Neural cell (in vitro differentiated cells): ENCODE measurements around the gene CCDC83. TPM values are rescaled to one million over a fixed set of nuclear protein-coding genes. Genes with fewer than 3 reads are reported as not detected.

Source experiments
- H2AFZ ChIP-seq: fragments of 200-600, 300-800 bp; sonication (generic), shearing (Covaris generic); 2 replicates; pipeline ENCODE4 v1.6.0; 2014; ENCODE audit warnings: low read depth, mild to moderate bottlenecking, antibody characterized with exemption, low read length, moderate library complexity
- H3F3A ChIP-seq: fragments of 200-600 bp; shearing (Covaris generic); 2 replicates; pipeline ENCODE4 v1.6.1; 2016; ENCODE audit warnings: mild to moderate bottlenecking, moderate library complexity, mixed read lengths, antibody characterized with exemption, low read length; ENCODE audit not compliant: insufficient read depth, poor library complexity, severe bottlenecking
- H3K27ac ChIP-seq: fragments of 200-600, 300-800 bp; sonication (generic), shearing (Covaris generic); 2 replicates; pipeline ENCODE4 v1.5.1; 2014; ENCODE audit warnings: mild to moderate bottlenecking, low read length, moderate library complexity
- H3K27me3 ChIP-seq: fragments of 300-800, 200-600 bp; sonication (generic), shearing (Covaris generic); 2 replicates; pipeline ENCODE4 v1.6.0; 2014; ENCODE audit warnings: mild to moderate bottlenecking, low read depth, low read length, moderate library complexity; ENCODE audit not compliant: insufficient read depth
- H3K36me3 ChIP-seq: fragments of 300-800, 200-600 bp; sonication (generic), shearing (Covaris generic); 2 replicates; pipeline ENCODE4 v1.5.1; 2014; ENCODE audit warnings: mild to moderate bottlenecking, antibody characterized with exemption, low read length, moderate library complexity; ENCODE audit not compliant: insufficient read depth
- H3K4me2 ChIP-seq: fragments of 300-800, 200-600 bp; sonication (generic), shearing (Covaris generic); 2 replicates; pipeline ENCODE4 v1.6.0; 2014; ENCODE audit warnings: mild to moderate bottlenecking, low read length
- H3K4me3 ChIP-seq: fragments of 300-800, 200-600 bp; sonication (generic), shearing (Covaris generic); 2 replicates; pipeline ENCODE4 v1.5.1; 2014; ENCODE audit warnings: mild to moderate bottlenecking, low read length, moderate library complexity
- H3K79me2 ChIP-seq: fragments of 200-600 bp; shearing (Covaris generic); replicated peaks from 2 replicates; pipeline ENCODE4 v1.6.0; 2014; ENCODE audit warnings: mild to moderate bottlenecking, low read length, moderate library complexity; ENCODE audit not compliant: insufficient read depth
- H3K9ac ChIP-seq: fragments of 300-800, 200-600 bp; sonication (generic), shearing (Covaris generic); 2 replicates; pipeline ENCODE4 v1.6.1; 2016; ENCODE audit warnings: mild to moderate bottlenecking, low read length, mixed read lengths
- H3K9me2 ChIP-seq: fragments of 200-600 bp; shearing (Covaris generic); 2 replicates; pipeline ENCODE4 v1.6.1; 2016; ENCODE audit warnings: mild to moderate bottlenecking, low read length, mixed read lengths; ENCODE audit not compliant: insufficient read depth
- H3K9me3 ChIP-seq: fragments of 200-600, 300-800 bp; sonication (generic), shearing (Covaris generic); 2 replicates; pipeline ENCODE4 v1.6.1; 2016; ENCODE audit warnings: mild to moderate bottlenecking, mixed run types, low read length, moderate library complexity, mixed read lengths
- H4K20me1 ChIP-seq: fragments of 200-600 bp; shearing (Covaris generic); 2 replicates; pipeline ENCODE4 v1.6.1; 2016; ENCODE audit warnings: mild to moderate bottlenecking, mixed run types; ENCODE audit not compliant: insufficient read depth
- CTCF ChIP-seq: fragments of 450-650 bp; IDR thresholded peaks from 2 replicates; pipeline ENCODE4 v1.5.1; 2014; ENCODE audit warnings: antibody characterized with exemption, mild to moderate bottlenecking, moderate library complexity; ENCODE audit not compliant: poor library complexity, severe bottlenecking
- EP300 ChIP-seq: fragments of 450-650 bp; conservative IDR thresholded peaks from 2 replicates; pipeline ENCODE4 v1.6.1; 2014; ENCODE audit warnings: antibody characterized with exemption, mild to moderate bottlenecking, moderate library complexity; ENCODE audit not compliant: poor library complexity, severe bottlenecking
- EZH2 ChIP-seq: fragments of 200-600, 300-800 bp; shearing (Covaris generic), sonication (generic); IDR thresholded peaks from 2 replicates; pipeline ENCODE4 v1.6.1; 2014; ENCODE audit warnings: antibody characterized with exemption, low read length, borderline replicate concordance, mild to moderate bottlenecking; ENCODE audit not compliant: insufficient read depth, poor library complexity, severe bottlenecking
- MXI1 ChIP-seq: fragments of 450-650 bp; conservative IDR thresholded peaks from 2 replicates; pipeline ENCODE4 v1.6.1; 2014; ENCODE audit warnings: antibody characterized with exemption, mild to moderate bottlenecking; ENCODE audit not compliant: poor library complexity, severe bottlenecking
- POLR2AphosphoS5 ChIP-seq: IDR thresholded peaks from 2 replicates; pipeline ENCODE4 v1.6.1; 2012
- RAD21 ChIP-seq: fragments of 450-650 bp; conservative IDR thresholded peaks from 2 replicates; pipeline ENCODE4 v1.6.1; 2014; ENCODE audit warnings: antibody characterized with exemption, mild to moderate bottlenecking, moderate library complexity
- REST ChIP-seq: IDR thresholded peaks from 2 replicates; pipeline ENCODE4 v1.6.1; 2012; ENCODE audit warnings: borderline replicate concordance
- SMC3 ChIP-seq: fragments of 450-650 bp; conservative IDR thresholded peaks from 2 replicates; pipeline ENCODE4 v1.6.1; 2014; ENCODE audit warnings: antibody characterized with exemption, mild to moderate bottlenecking, moderate library complexity; ENCODE audit not compliant: poor library complexity
- TAF1 ChIP-seq: IDR thresholded peaks from 2 replicates; pipeline ENCODE4 v1.6.1; 2012; ENCODE audit warnings: low read depth
- polyA plus RNA-seq: library from polyadenylated mRNA; depleted of rRNA; stranded (reverse); fragments of >200 nt; gene quantifications from 2 replicates; pipeline ENCODE4 v1.2.3, GENCODE V29; 2014

CCDC83 gene
- polyA plus RNA-seq, 1 donor from 2014 or later = not detected

- H3K4me2 ChIP-seq = no peak overlapping the region
- peaks cover 9% of the 10 kb centered on the region for H3K36me3 ChIP-seq
- no peaks in the 10 kb centered on the region for H4K20me1 ChIP-seq
- no peaks in the 10 kb centered on the region for H3K27me3 ChIP-seq
- no peak overlapping the region for H2AFZ ChIP-seq
- no peaks in the 10 kb centered on the region for H3F3A ChIP-seq
- no peak overlapping the region for H3K27ac ChIP-seq
- H3K9me3 ChIP-seq = no peaks in the 10 kb centered on the region
- no peaks in the 10 kb centered on the region for H3K9me2 ChIP-seq
- no peak overlapping the region for H3K9ac ChIP-seq
- H3K4me3 ChIP-seq = no peak overlapping the region
- TF ChIP-seq MXI1 = no peak
- no peak for TF ChIP-seq EZH2
- TF ChIP-seq EP300 = no peak
- no peak for TF ChIP-seq TAF1
- no peak for TF ChIP-seq REST
- no peak for TF ChIP-seq POLR2AphosphoS5
- TF ChIP-seq SMC3 = no peak
- no peak for TF ChIP-seq CTCF
- TF ChIP-seq RAD21 = no peak
- no peaks in the 10 kb centered on the region for H3K79me2 ChIP-seq
These were observed 105.5 kb downstream of the CCDC83 start for GRCh38 chr11:85960678-85961077.

DNA sequence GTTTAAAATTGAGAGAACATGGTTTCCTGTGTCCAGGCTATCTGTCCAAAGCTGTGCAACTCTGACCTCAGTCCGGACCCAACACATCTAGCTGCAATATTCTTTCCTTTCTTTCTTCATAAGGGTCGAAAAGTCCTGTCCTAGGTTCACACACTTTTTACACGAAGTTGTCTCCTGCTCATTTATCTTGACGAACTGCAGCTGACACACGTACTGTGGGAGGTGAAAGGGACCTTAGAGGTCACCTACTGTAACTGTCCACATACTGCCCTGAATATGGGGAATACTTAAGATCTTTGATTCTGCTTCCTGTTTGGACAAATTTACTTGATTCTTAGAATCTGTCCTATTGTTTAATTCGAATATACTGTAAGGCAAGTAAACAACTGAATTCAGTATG, 105.9 kb downstream of the CCDC83 start:
- no peaks in the 10 kb centered on the region for H4K20me1 ChIP-seq
- H3K27ac ChIP-seq = no peak overlapping the region

More for the DNA sequence above, 105.9 kb downstream of the CCDC83 start:
- no peaks in the 10 kb centered on the region for H3K27me3 ChIP-seq
- peaks cover 9% of the 10 kb centered on the region for H3K36me3 ChIP-seq
- H3K4me2 ChIP-seq = no peak overlapping the region
- no peaks in the 10 kb centered on the region for H3K79me2 ChIP-seq
- no peak overlapping the region for H3K9ac ChIP-seq
- H3K9me2 ChIP-seq = no peaks in the 10 kb centered on the region
- no peak overlapping the region for H3K4me3 ChIP-seq
- TF ChIP-seq TAF1 (no peak), RAD21 (no peak), CTCF (no peak), SMC3 (no peak), REST (no peak), EZH2 (no peak), MXI1 (no peak), EP300 (no peak), POLR2AphosphoS5 (no peak)
- H3F3A ChIP-seq = no peaks in the 10 kb centered on the region
- no peaks in the 10 kb centered on the region for H3K9me3 ChIP-seq
- H2AFZ ChIP-seq = no peak overlapping the region
